WERI-Rb-1 (cell line): ENCODE data around the gene KHSRP.
A peak's percentile ranks its signal among the peaks of the same experiment; 100 is the strongest.

Experiments used
- DNase-seq: peaks from one replicate; pipeline ENCODE4 v3.0.0-alpha.2; 2020
- H3K27ac ChIP-seq: fragments of 250-450 bp; sonication (Bioruptor Pico); 2 replicates; pipeline ENCODE4 v1.5.1; 2020; ENCODE audit warnings: mild to moderate bottlenecking, moderate library complexity
- H3K27me3 ChIP-seq: fragments of 250-450 bp; sonication (Bioruptor Pico); 2 replicates; pipeline ENCODE4 v1.5.1; 2021; ENCODE audit warnings: mild to moderate bottlenecking, low read depth, moderate library complexity; ENCODE audit not compliant: insufficient read depth, severe bottlenecking
- H3K36me3 ChIP-seq: fragments of 250-450 bp; sonication (Bioruptor Pico); 2 replicates; pipeline ENCODE4 v1.5.1; 2020; ENCODE audit warnings: mild to moderate bottlenecking, moderate library complexity
- H3K4me3 ChIP-seq: 2 replicates; pipeline ENCODE4 v1.5.1; 2011; ENCODE audit warnings: low read depth, mild to moderate bottlenecking, control low read depth, low read length
- H3K9me3 ChIP-seq: fragments of 250-450 bp; sonication (Bioruptor Pico); 2 replicates; pipeline ENCODE4 v1.5.1; 2021; ENCODE audit warnings: mild to moderate bottlenecking, moderate library complexity; ENCODE audit not compliant: severe bottlenecking
- TF ChIP-seq, protein P1 (sequence below): IDR thresholded peaks from 2 replicates; pipeline ENCODE4 v1.5.1; 2011; ENCODE audit warnings: low read depth, mild to moderate bottlenecking, control low read depth, inconsistent platforms, low read length

KHSRP gene

DNA sequence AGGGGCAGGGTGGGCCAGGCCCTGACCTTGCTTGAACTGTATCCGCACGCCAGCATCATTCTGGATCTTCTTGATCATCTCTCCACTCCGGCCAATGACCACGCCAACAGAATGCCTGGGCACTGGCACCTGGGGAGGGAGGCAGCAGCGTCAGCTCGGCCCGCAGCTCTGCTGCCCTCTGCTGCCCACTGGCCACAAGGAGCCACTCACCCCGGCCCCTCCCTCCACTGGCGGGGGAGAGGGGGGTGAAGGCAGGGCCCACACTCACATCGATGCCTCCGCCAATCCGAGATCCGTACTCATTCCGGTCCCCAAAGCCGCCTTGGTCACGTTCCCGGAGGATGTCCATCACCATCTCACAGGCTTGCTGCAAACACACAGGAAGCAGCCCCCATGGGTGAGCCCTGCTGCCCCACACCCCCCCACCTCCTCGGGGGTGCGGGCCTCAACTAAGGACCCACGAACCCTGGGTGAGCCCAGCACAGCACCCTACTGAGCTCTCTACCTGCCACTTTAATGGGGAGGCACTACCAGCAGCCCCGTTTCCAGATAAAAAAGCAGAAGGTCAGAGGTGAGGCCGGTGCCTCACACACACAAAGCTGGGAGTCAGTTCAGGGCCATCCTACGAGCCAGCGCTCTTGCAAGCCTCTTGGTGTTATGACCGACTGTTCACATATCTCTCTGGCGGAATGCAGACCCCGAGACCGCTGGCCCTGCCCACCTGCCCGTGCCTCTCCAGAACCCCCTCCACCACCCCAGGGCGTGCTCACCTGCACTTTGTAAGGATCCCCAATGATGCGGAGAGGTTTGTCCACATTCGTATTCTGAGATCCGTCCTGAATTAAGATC is 6.7 kb downstream of the KHSRP start:
- H3K9me3 ChIP-seq = no peaks in the 10 kb centered on the region
- peak; percentile 55 for DNase-seq
- H3K36me3 ChIP-seq = peaks cover 88% of the 10 kb centered on the region
- no peak overlapping the region for H3K4me3 ChIP-seq
- H3K27ac ChIP-seq = no peak overlapping the region
- TF ChIP-seq, protein P1, sequence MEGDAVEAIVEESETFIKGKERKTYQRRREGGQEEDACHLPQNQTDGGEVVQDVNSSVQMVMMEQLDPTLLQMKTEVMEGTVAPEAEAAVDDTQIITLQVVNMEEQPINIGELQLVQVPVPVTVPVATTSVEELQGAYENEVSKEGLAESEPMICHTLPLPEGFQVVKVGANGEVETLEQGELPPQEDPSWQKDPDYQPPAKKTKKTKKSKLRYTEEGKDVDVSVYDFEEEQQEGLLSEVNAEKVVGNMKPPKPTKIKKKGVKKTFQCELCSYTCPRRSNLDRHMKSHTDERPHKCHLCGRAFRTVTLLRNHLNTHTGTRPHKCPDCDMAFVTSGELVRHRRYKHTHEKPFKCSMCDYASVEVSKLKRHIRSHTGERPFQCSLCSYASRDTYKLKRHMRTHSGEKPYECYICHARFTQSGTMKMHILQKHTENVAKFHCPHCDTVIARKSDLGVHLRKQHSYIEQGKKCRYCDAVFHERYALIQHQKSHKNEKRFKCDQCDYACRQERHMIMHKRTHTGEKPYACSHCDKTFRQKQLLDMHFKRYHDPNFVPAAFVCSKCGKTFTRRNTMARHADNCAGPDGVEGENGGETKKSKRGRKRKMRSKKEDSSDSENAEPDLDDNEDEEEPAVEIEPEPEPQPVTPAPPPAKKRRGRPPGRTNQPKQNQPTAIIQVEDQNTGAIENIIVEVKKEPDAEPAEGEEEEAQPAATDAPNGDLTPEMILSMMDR = peak; percentile 77
- no peaks in the 10 kb centered on the region for H3K27me3 ChIP-seq

DNA sequence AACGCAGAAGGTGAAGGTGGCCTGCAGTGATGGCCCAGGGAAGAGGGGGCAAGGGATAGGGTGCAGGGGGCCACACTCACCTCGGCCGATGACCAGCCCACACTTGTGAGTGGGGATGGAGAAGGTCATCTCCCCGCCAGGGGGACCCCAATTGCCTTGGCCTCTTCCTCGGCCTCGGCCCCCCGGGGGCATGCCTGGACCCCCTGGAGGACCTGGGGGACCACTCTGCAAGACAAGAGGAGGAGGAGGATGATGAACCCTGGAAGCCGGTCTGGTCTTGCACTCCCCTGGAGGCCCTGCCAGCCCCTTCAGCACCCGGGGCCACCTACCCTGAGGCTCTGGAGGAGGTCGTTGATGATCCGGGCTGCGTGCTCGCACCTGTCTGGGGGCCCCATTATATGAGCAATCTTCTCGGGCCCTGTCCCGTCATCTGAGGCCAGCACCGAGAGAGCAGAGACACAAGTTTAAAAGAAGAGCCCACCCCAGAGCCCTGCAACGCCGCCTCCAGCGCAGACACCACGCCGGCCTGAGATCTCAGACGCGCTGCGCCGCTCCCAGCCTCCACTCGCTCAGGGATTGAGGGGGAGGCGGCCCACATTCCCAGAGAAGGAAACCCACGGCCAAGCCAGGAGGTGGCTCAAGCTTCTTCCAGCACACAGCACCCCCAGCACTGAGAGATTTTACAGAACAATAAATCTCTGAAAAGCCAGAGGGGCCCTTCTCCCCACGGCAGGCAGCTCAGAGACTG is 7.8 kb downstream of the KHSRP start:
- Histone ChIP-seq H3K36me3 (peaks cover 77% of the 10 kb centered on the region), H3K27me3 (no peaks in the 10 kb centered on the region), H3K9me3 (no peaks in the 10 kb centered on the region), H3K27ac (no peak overlapping the region), H3K4me3 (no peak overlapping the region)
- DNase-seq = no peak
- TF ChIP-seq, protein P1 = no peak

GRCh38 chr19:6415591-6416190 is 8.9 kb downstream of the KHSRP start:
- H3K27me3 ChIP-seq = no peaks in the 10 kb centered on the region
- TF ChIP-seq, protein P1 = no peak
- DNase-seq = no peak
- H3K36me3 ChIP-seq = peaks cover 65% of the 10 kb centered on the region
- no peak overlapping the region for H3K4me3 ChIP-seq
- no peaks in the 10 kb centered on the region for H3K9me3 ChIP-seq
- H3K27ac ChIP-seq = no peak overlapping the region

DNA sequence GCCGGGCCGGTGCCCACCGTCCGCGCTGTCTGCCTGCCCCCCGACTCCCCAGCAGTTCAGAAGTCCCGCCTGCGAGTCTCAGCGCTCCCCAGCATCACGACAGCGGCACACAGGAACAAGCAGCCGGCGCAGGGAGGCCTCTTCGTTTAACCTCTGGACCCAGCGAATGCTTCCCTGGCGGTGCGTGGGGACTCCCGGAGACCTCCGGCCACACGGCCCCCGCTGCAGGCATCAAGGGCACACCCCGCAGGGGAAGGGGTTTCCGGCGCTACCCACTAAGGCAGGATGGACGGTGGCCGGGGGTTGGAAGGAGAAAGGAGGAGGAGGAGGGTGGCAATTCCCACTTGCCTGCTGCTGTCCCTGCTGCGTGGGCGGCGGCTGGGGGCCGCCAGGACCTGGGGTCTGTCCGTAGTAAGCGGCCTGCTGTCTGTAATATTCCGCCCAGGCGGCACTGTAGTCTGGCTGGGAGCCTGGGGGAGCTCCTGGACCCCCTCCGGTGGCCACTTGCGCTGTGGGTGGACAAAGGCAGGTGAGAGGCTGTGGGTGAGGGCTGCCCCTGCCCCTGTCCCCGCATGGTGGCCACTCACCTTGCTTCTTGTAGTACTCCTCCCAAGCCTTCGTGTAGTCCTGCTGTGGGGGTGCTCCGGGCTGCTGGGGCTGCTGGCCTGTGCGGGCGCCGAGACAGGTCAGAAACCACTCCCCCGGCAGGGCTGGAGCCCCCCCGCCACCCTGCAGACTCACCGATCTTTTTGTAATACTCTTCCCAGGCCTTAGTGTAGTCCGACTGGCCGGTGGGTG is 9.6 kb downstream of the KHSRP start:
- Histone ChIP-seq H3K27me3 (no peaks in the 10 kb centered on the region), H3K4me3 (no peak overlapping the region), H3K36me3 (peaks cover 58% of the 10 kb centered on the region), H3K27ac (no peak overlapping the region), H3K9me3 (no peaks in the 10 kb centered on the region)
- DNase-seq = no peak
- TF ChIP-seq, protein P1 = 0 out of 2 replicates have a peak, but pooled peaks have one; percentile 6
